ENCODE data around the gene MYMX.
A peak's percentile ranks its signal among the peaks of the same experiment; 100 is the strongest.

The MYMX gene

DNA sequence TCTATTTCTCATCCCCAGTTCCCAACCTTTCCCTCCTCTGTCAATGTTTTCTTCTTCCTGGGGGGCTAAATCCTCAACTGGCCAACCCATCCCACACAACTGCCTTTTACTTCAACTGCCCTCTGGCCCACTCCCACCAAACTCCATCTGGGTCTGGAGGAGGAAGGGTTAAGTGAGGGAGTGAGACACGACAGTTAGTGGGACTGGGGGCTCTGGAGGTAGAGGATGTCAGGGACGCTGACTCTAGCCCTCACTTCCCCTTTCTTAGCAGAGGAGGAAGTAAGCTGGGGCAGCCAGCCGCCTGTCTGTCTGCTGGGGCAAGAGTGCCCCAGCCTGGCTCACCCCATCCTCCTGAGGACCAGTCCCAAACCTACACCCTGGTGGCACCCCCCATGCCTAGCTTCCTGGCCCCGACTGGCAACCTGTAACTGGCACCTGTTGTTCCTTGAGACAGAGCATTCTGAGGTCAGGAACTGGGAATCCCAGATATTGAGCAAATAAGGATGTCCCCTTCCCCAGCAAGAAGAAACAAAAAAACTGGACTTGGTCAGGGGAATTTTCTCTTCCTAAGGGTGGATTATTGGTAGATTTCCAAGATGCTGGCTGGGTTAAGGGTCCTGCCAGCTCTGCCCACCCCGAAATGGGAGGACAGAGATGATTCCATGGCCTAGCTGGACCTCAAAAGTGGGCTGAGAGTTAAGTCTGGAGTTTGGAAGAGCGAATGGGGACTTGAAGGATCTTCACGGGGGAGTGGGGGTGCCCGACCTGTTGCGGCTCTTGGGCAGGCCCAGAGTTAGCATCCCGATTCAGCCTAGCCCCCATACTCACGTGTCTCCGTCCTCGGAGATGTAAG, 47.7 kb downstream of the MYMX start:
- DNase-seq (ENCODE audit: insufficient read length, low spot score) (no peak), FAIRE-seq (no peak)
- TF ChIP-seq, protein P1, sequence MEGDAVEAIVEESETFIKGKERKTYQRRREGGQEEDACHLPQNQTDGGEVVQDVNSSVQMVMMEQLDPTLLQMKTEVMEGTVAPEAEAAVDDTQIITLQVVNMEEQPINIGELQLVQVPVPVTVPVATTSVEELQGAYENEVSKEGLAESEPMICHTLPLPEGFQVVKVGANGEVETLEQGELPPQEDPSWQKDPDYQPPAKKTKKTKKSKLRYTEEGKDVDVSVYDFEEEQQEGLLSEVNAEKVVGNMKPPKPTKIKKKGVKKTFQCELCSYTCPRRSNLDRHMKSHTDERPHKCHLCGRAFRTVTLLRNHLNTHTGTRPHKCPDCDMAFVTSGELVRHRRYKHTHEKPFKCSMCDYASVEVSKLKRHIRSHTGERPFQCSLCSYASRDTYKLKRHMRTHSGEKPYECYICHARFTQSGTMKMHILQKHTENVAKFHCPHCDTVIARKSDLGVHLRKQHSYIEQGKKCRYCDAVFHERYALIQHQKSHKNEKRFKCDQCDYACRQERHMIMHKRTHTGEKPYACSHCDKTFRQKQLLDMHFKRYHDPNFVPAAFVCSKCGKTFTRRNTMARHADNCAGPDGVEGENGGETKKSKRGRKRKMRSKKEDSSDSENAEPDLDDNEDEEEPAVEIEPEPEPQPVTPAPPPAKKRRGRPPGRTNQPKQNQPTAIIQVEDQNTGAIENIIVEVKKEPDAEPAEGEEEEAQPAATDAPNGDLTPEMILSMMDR (IDR thresholded peaks at IDR 0.05; ENCODE audit: insufficient read depth, missing control alignments) = no peak

DNA sequence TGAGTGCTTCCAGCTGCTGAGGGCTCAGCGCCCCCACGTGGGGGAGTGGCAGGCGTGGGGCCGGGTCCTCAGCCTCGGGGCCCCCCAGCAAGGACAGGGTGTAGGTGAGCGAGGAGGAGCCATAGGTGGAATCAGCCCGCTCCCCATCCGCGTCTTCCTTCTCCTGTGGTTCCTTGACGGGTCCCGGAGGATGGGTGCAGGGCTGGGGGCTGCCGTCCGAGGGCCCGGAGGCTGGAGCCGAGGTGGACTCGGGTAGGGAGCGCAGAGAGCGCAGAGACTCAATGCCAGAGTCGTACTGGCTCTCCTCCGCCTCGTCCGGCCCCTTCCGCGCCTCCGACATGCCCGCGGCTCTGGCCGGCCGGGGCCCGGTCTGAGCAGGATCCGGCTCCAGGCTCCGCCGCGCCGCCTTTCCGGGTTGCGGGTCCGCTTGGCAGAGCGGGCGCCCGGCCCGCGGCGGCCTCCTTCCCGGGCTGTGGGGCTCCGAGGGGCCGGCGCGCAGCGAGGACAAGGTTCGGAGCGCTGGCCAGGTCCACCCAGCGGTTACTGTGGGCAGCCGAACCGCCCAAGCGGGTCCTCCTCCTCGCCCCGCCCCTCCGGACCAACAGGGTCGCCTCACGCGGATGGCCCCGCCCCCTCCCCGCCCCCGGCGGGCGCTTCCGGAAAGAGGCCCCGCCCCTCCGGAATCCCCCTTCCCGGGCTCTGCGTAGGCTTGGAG, 48.4 kb downstream of the MYMX start, which contains the start of gene NFKBIE:
Gene NFKBIE (minus strand): TSS at position 545 of the 715 bp plus-strand sequence. CDS start 205 bp downstream, at position 340.
- TF ChIP-seq, protein P1 (IDR thresholded peaks at IDR 0.05; ENCODE audit: insufficient read depth, missing control alignments) = peak; percentile 40
- FAIRE-seq (no peak), DNase-seq (ENCODE audit: insufficient read length, low spot score) (peak; percentile 94)

DNA sequence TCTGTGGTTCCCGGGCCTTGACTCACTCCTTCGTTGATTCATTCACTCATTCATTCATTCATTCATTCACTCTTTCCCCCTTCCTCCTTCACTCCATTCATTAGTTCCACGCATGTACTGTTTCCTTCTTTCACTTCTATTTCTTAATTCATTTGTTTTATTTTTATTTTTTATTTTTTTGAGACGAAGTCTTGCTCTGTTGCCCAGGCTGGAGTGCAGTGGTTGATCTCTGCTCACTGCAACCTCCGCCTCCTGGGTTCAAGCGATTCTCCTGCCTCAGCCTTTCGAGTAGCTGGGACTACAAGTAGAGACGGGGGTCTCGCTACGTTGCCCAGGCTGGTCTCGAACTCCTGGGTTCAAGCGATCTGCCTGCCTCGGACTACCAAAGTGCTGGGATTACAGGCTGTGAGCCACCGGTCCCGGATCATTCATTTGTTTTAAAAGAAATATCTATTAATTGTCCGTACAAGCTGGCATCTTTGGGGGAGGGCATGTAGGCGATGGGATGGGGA, 49.1 kb downstream of the MYMX start:
- TF ChIP-seq, protein P1 (IDR thresholded peaks at IDR 0.05; ENCODE audit: insufficient read depth, missing control alignments) = no peak
- no peak for FAIRE-seq
- DNase-seq (ENCODE audit: insufficient read length, low spot score) = no peak

DNA sequence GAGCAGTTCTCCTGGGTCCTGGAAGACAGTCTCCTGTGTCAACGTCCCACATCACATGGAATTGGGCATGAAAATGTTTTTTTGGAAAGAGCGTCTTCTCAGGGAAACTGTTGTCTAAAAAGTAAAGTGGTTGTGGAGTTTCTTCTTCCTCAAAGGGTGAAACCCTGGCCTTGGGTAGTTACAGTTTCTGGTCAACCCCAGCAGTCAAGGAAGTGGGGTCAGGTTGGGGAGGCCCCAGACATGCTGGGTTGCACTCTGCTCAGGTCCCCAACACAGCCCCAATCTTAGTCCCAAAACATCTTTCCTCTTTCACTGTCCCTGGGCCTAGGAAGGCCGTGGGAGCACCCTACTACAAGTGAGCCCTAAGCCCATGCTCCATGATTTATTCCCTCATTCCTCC, 49.6 kb downstream of the MYMX start:
- TF ChIP-seq, protein P1 (IDR thresholded peaks at IDR 0.05; ENCODE audit: insufficient read depth, missing control alignments) = no peak
- DNase-seq (ENCODE audit: insufficient read length, low spot score) (no peak), FAIRE-seq (no peak)

DNA sequence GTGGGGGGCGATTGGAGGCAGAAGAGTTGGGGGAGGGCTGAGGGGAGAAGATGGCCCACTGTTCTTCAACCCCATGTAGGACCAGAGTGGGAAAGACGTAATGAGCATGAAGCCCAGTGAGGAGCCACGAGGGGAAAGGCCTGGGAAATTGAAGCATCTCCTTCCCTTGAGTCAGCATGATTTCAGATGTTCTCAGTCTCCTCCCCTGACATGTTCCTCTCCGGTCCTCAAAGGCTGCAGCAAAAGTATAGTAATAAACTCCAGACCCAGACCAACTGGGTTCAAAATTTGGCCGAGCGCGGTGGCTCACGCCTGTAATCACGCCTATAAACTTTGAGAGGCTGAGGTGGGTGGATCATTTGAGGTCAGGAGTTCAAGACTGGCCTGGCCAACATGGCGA, 50.5 kb downstream of the MYMX start:
- no peak for FAIRE-seq
- TF ChIP-seq, protein P1 (IDR thresholded peaks at IDR 0.05; ENCODE audit: insufficient read depth, missing control alignments) = no peak
- DNase-seq (ENCODE audit: insufficient read length, low spot score) = no peak

All from D721Med (cell line).